ENCODE measurements around the gene CDS2. TPM values are rescaled to one million over a fixed set of nuclear protein-coding genes. Genes with fewer than 3 reads are reported as not detected.

Gene CDS2
- total and polyA plus RNA-seq, 2 of the 13 experiments (the other 11 are each of a cell fraction or from before 2014, with no cell fraction given) = 81.3 to 153 TPM

DNA sequence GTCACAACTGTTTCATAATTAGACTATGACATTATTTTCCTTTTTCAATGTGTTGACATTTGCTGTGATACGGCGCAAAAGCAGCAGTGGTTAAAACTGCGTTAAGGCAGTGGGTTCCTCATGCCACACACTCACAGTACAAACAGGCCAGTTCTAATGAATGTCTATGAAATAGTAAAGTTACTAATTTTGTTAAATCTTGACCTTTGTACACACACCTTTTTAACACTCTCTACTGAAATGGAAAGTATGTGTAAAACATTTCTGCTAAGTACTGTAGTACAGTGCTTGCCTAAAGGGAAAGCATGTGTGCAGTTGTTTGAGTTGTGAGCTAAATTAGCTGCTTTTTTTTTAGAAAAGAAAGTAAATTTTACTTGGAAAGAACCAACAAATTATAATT lies 60.3 kb downstream of the CDS2 start:
- intact Hi-C loops (cut with micrococcal nuclease; ENCODE audit: unreplicated experiment) = no loop called here
- WGBS (ENCODE audit: low lambda C conversion rate) = 97% methylated on average over 3 of the region's 3 CpGs

More for the DNA sequence above, 60.3 kb downstream of the CDS2 start:
- no peak for FAIRE-seq
- POLR2A ChIA-PET = interaction anchor here (1.9 kb wide), 1 partner anchor 60 kb away, joined by 5 read pairs; the partner anchor contains the start of gene CDS2
- ATAC-seq = no peak
- Histone ChIP-seq H3K27me3 (ENCODE audit: control insufficient read depth in 1 of 2, insufficient read depth in 2 of 2, low read length in 2 of 2) (no peaks in the 10 kb centered on the region), H3K4me2 (ENCODE audit: low read depth, low read length) (no peak overlapping the region), H4K20me1 (ENCODE audit: insufficient read depth, low read length) (no peaks in the 10 kb centered on the region), H3K36me3 (replicated peaks in 1 of 2; ENCODE audit: control insufficient read depth in 1 of 2, insufficient read depth in 2 of 2, low read length in 2 of 2) (peaks cover 29 to 83% of the 10 kb centered on the region in 2 experiments), H3K27ac (ENCODE audit: extremely low read length, insufficient read depth, low read length) (no peak overlapping the region), H3K4me1 (ENCODE audit: insufficient read depth, low read length) (peaks cover 13% of the 10 kb centered on the region), H2AFZ (ENCODE audit: low read length) (no peak overlapping the region), H3K79me2 (ENCODE audit: insufficient read depth, low read length) (no peaks in the 10 kb centered on the region), H3K9me3 (ENCODE audit: low read length) (no peaks in the 10 kb centered on the region), H3K9ac (ENCODE audit: insufficient read depth, low read depth, low read length) (no peak overlapping the region), H3K4me3 (replicated peaks in 1 of 3; ENCODE audit: insufficient read depth in 1 of 3, low read depth in 2 of 3, low read length in 3 of 3) (no peak overlapping the region)
- TF ChIP-seq PPARG (CRISPR knock-in tag; conservative IDR thresholded peaks at IDR 0.05) = no peak
- TF ChIP-seq MBNL3 (CRISPR knock-in tag; conservative IDR thresholded peaks at IDR 0.05) = no peak
- no peak for TF ChIP-seq ZNF570 (CRISPR knock-in tag; IDR thresholded peaks at IDR 0.05; ENCODE audit: borderline replicate concordance)
- no peak for TF ChIP-seq SNAPC2 (CRISPR knock-in tag; IDR thresholded peaks at IDR 0.05)
- TF ChIP-seq, protein P1, sequence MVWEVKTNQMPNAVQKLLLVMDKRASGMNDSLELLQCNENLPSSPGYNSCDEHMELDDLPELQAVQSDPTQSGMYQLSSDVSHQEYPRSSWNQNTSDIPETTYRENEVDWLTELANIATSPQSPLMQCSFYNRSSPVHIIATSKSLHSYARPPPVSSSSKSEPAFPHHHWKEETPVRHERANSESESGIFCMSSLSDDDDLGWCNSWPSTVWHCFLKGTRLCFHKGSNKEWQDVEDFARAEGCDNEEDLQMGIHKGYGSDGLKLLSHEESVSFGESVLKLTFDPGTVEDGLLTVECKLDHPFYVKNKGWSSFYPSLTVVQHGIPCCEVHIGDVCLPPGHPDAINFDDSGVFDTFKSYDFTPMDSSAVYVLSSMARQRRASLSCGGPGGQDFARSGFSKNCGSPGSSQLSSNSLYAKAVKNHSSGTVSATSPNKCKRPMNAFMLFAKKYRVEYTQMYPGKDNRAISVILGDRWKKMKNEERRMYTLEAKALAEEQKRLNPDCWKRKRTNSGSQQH (CRISPR knock-in tag; IDR thresholded peaks at IDR 0.05; ENCODE audit: low read depth) = no peak
- TF ChIP-seq TBX2 (CRISPR knock-in tag; IDR thresholded peaks at IDR 0.05; ENCODE audit: borderline replicate concordance) = no peak
- no peak for TF ChIP-seq JDP2 (CRISPR knock-in tag; IDR thresholded peaks at IDR 0.05; ENCODE audit: borderline replicate concordance)
- no peak for TF ChIP-seq ZNF776 (CRISPR knock-in tag; IDR thresholded peaks at IDR 0.05)
- no peak for TF ChIP-seq ZNF296 (CRISPR knock-in tag; conservative IDR thresholded peaks at IDR 0.05)
- TF ChIP-seq FOXP1 (IDR thresholded peaks at IDR 0.05) = no peak
- no peak for TF ChIP-seq FOXP1 (CRISPR knock-in tag; IDR thresholded peaks at IDR 0.05)
- TF ChIP-seq, protein P2, sequence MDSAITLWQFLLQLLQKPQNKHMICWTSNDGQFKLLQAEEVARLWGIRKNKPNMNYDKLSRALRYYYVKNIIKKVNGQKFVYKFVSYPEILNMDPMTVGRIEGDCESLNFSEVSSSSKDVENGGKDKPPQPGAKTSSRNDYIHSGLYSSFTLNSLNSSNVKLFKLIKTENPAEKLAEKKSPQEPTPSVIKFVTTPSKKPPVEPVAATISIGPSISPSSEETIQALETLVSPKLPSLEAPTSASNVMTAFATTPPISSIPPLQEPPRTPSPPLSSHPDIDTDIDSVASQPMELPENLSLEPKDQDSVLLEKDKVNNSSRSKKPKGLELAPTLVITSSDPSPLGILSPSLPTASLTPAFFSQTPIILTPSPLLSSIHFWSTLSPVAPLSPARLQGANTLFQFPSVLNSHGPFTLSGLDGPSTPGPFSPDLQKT (CRISPR knock-in tag; IDR thresholded peaks at IDR 0.05; ENCODE audit: borderline replicate concordance) = no peak
- no peak for TF ChIP-seq MED1 (CRISPR knock-in tag; IDR thresholded peaks at IDR 0.05)
- TF ChIP-seq, protein P3, sequence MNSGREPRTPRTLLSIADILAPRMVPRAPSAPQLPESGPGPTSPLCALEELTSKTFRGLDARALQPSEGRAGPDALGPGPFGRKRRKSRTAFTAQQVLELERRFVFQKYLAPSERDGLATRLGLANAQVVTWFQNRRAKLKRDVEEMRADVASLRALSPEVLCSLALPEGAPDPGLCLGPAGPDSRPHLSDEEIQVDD (CRISPR knock-in tag; IDR thresholded peaks at IDR 0.05; ENCODE audit: borderline replicate concordance) = no peak
- no peak for TF ChIP-seq ZFP36L2 (CRISPR knock-in tag; IDR thresholded peaks at IDR 0.05)
- DNase-seq (ENCODE audit: low spot score) = no peak
- no TSS peak for BruUV-seq (replicated peaks)
- in situ Hi-C loops (cut with HindIII; ENCODE audit: extremely low pct_ligation_motif_present, low pct_unique_long_range_greater_than_20kb) = loop anchor here (5.0 kb wide), 1 partner anchor 60 kb away; the partner anchor contains the start of gene CDS2
- CTCF ChIA-PET (ENCODE audit: low intra/inter-chr PET ratio, low total read pairs) = no interaction called here

Measured in HepG2 (cell line).